Rectal smooth muscle tissue (tissue), 1 donor: Measurements from ENCODE around the gene HS6ST1.

ENCODE experiments used
- H3K27ac ChIP-seq: one replicate; pipeline ENCODE4 v1.7.0; 2013; ENCODE audit warnings: low read depth, low read length, inconsistent platforms
- H3K27me3 ChIP-seq: one replicate; pipeline ENCODE4 v1.7.0; 2013; ENCODE audit warnings: low read length; ENCODE audit not compliant: control insufficient read depth, insufficient read depth
- H3K36me3 ChIP-seq: one replicate; pipeline ENCODE4 v1.7.0; 2013; ENCODE audit warnings: low read length; ENCODE audit not compliant: control insufficient read depth, insufficient read depth
- H3K4me1 ChIP-seq: one replicate; pipeline ENCODE4 v1.7.0; 2013; ENCODE audit warnings: low read length; ENCODE audit not compliant: control insufficient read depth, insufficient read depth
- H3K4me3 ChIP-seq: one replicate; pipeline ENCODE4 v1.7.0; 2013; ENCODE audit warnings: low read length
- H3K9ac ChIP-seq: one replicate; pipeline ENCODE4 v1.7.0; 2013; ENCODE audit warnings: low read length

HS6ST1 gene

DNA sequence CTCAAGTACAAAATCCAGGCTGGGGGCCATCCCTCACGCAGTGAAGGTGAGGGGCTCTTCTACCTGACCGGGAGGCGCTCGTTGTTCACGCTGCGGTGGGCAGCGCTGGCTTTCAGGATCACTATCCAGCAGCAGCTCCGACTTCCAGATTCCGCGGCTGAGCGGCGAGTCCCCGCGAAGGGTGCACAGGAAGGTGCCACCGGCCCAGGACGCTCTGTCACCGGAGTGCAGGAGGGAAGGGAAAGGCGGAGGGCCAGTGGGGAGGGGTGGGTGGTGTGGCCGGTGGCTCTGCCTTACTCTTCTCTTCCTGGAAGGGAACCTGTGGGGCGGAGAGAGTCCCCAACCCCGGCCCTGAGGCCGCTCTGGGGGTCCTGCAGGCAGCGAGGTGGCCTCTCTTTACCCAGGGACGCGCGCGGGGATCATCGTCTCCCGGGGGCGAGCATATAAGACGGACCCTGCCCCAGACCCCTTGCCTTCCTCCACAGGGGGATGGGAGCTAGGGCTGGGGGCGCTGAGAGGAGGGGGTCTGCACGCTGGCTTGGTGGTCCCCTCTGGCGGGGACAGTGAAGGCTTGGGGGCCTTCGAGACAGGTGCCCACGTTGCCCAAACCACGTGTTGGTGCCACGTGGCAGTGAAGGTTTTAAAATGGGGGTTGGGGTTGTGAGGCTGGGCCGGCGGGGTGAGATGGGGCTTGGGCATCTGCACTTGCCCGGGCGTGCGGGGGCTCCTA lies 26.9 kb upstream of the HS6ST1 start:
- Histone ChIP-seq H3K9ac (no peak overlapping the region), H3K27ac (no peak overlapping the region), H3K4me3 (no peak overlapping the region), H3K4me1 (peaks cover 17% of the 10 kb centered on the region), H3K27me3 (no peaks in the 10 kb centered on the region), H3K36me3 (no peaks in the 10 kb centered on the region)

DNA sequence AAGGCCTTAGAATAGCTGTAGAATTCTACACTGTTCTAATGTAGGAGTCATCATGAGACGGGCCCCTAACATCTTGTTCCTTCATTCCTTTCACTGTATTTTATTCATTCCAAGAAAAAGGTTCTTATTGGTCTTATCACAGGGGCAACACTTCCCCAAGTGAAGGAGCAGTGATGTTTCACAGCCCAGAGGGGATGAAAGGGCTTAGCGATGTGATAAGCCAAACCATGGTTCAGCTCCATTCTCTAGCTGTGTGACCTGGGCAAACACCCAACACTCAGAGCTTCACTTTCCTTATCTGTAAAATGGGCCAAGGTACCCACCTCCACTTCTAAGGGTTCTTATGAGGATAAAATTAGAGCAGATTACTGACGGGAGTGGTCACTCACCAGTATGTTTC lies 25.4 kb upstream of the HS6ST1 start:
- H3K27ac ChIP-seq, result no peak overlapping the region
- H3K27me3 ChIP-seq, result no peaks in the 10 kb centered on the region
- no peaks in the 10 kb centered on the region for H3K36me3 ChIP-seq
- no peak overlapping the region for H3K4me3 ChIP-seq
- H3K9ac ChIP-seq, result no peak overlapping the region
- H3K4me1 ChIP-seq, result peaks cover 17% of the 10 kb centered on the region

- no peak overlapping the region for H3K4me3 ChIP-seq
- H3K27me3 ChIP-seq, result no peaks in the 10 kb centered on the region
- H3K27ac ChIP-seq, result no peak overlapping the region
- no peak overlapping the region for H3K9ac ChIP-seq
- H3K4me1 ChIP-seq, result peaks cover 11% of the 10 kb centered on the region
- no peaks in the 10 kb centered on the region for H3K36me3 ChIP-seq
Observed at GRCh38 chr2:128343459-128343858, 24.8 kb upstream of the HS6ST1 start.

GRCh38 chr2:128342550-128342949 lies 23.9 kb upstream of the HS6ST1 start:
- H3K4me3 ChIP-seq, result no peak overlapping the region
- peaks cover 2% of the 10 kb centered on the region for H3K4me1 ChIP-seq
- H3K9ac ChIP-seq, result no peak overlapping the region
- H3K27ac ChIP-seq, result no peak overlapping the region
- H3K27me3 ChIP-seq, result no peaks in the 10 kb centered on the region
- H3K36me3 ChIP-seq, result no peaks in the 10 kb centered on the region

GRCh38 chr2:128341621-128342020 lies 23.0 kb upstream of the HS6ST1 start:
- H3K36me3 ChIP-seq, result no peaks in the 10 kb centered on the region
- H3K27me3 ChIP-seq, result no peaks in the 10 kb centered on the region
- no peak overlapping the region for H3K4me3 ChIP-seq
- H3K4me1 ChIP-seq, result no peaks in the 10 kb centered on the region
- no peak overlapping the region for H3K27ac ChIP-seq
- no peak overlapping the region for H3K9ac ChIP-seq

DNA sequence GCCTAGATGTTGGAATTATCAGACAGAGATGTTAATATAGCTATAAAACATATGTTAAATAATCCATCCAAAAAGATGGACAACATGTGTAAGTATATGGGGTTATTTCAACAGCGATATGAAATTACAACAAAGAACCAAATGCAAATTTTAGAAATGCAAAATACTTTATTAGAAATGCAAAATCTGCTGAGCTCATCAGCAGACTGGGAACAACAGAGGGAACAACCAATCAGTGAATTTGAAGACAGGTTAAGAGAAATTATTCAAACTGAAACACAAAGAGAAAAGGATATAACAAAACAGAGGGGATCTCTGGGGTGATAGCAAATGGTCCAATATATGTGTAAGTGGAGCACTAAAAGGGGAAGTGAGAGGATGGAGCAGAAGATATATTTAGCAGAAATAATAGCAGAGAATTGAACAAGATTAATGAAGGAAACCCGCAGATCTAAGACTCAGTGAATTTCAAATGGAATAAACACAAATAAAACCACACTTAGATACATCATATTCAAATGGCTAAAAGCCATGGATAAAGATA lies 13.5 kb upstream of the HS6ST1 start:
- H3K36me3 ChIP-seq, result no peaks in the 10 kb centered on the region
- no peak overlapping the region for H3K9ac ChIP-seq
- no peaks in the 10 kb centered on the region for H3K27me3 ChIP-seq
- H3K4me3 ChIP-seq, result no peak overlapping the region
- H3K4me1 ChIP-seq, result no peaks in the 10 kb centered on the region
- H3K27ac ChIP-seq, result no peak overlapping the region

DNA sequence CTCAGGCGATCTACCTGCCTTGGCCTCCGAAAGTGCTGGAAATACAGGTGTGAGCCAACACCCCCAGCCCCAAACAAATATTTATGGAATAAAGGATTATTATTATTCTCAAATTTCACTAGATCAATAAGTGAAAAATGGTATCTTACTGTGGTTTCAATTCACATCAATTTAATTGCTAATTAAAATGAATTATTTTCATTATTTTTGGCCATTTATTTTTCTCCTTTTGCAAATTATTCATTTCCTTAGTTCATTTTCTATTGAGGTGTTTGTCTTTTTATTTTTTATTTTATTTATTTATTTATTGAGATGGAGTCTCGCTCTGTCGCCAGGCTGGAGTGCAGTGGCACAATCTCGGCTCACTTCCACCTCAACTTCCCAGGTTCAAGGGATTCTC lies 11.9 kb upstream of the HS6ST1 start:
- Histone ChIP-seq H3K27me3 (no peaks in the 10 kb centered on the region), H3K4me1 (peaks cover 7% of the 10 kb centered on the region), H3K9ac (no peak overlapping the region), H3K4me3 (no peak overlapping the region), H3K27ac (no peak overlapping the region), H3K36me3 (no peaks in the 10 kb centered on the region)

DNA sequence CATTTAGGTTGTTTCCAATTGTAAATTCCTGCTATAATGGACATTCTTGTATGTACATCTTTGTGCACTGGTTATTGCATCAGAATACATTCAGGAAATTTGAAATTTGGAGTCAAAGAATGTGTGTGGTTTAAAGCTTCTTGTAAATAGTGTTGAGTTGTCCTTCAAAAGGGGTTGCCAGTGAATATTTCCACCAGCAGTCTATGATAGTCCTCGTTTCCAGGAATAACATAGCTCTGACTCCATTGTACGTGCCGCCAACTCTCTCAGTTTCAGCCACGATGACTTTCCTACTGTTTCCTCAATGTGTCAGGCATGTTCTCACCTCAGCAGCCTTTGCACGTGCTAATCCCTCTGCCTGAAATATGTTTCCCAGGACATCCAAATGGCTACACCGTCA lies 10.9 kb upstream of the HS6ST1 start:
- Histone ChIP-seq H3K9ac (no peak overlapping the region), H3K27me3 (no peaks in the 10 kb centered on the region), H3K4me1 (peaks cover 7% of the 10 kb centered on the region), H3K36me3 (no peaks in the 10 kb centered on the region), H3K27ac (no peak overlapping the region), H3K4me3 (no peak overlapping the region)

GRCh38 chr2:128327180-128327964 lies 8.7 kb upstream of the HS6ST1 start:
- Histone ChIP-seq H3K4me1 (peaks cover 7% of the 10 kb centered on the region), H3K27me3 (no peaks in the 10 kb centered on the region), H3K9ac (no peak overlapping the region), H3K27ac (no peak overlapping the region), H3K36me3 (no peaks in the 10 kb centered on the region), H3K4me3 (no peak overlapping the region)

- H3K9ac ChIP-seq, result no peak overlapping the region
- H3K4me3 ChIP-seq, result no peak overlapping the region
- no peaks in the 10 kb centered on the region for H3K36me3 ChIP-seq
- H3K27ac ChIP-seq, result peak overlapping the region; percentile 70
- H3K4me1 ChIP-seq, result peaks cover 7% of the 10 kb centered on the region
- no peaks in the 10 kb centered on the region for H3K27me3 ChIP-seq
Observed at GRCh38 chr2:128326346-128326745, 7.7 kb upstream of the HS6ST1 start.

DNA sequence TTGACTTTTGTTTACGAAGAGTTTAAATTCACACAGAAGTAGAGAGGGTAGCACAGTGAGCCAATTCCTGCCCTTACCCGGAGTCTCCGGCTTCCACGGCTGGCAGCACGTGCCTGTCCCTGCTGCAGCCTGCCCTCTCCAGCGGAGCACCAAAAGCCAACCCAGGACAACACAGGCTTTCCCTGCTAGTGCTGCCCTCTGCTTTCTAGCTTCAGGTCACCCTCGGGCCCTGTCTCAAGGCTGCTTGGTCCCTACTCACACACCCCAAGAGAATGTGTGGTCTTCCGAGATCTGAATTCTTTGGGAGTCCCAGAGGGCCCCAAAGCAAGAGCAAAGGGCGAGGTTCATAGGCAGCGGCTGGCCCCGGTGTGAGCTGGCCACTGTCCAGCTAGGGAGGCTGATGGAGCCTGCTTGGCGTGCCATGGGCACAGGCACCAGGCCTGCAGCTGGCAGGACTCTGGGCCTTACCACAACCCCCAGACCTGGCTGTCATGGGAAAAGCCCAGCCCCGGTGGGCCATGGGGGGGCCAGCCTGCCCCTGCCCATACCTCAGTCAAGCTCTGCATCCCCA lies 7.0 kb upstream of the HS6ST1 start:
- Histone ChIP-seq H3K27me3 (no peaks in the 10 kb centered on the region), H3K4me3 (no peak overlapping the region), H3K36me3 (no peaks in the 10 kb centered on the region), H3K4me1 (peaks cover 7% of the 10 kb centered on the region), H3K9ac (no peak overlapping the region), H3K27ac (peak overlapping the region; percentile 70)

DNA sequence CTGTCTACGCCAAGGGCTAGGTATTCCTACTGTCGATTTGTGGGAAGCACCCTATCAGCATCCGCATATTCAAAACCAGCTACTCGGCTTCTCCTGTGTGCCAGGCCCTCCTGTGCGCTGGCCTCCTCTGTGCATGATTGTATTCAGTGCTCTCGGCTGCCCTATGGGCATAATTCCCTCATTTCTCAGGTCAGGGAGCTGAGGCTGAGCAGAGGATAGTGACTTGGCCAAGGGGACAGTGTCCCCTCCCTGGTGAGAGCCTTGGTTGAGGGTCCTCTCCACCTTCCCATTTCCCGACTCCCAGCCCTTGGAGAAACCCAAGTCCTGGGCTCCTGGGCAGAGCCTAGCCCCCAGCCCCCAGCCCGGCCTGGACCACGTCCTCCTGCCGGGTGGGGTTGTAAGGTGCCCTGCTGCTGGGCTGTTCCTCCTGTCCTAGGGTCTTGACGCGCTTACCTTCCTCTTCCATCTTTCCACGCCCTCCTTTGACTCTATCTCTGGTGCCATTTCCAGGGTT lies 6.3 kb upstream of the HS6ST1 start:
- Histone ChIP-seq H3K27me3 (no peaks in the 10 kb centered on the region), H3K4me3 (no peak overlapping the region), H3K36me3 (no peaks in the 10 kb centered on the region), H3K27ac (peak overlapping the region; percentile 70), H3K9ac (no peak overlapping the region), H3K4me1 (peaks cover 7% of the 10 kb centered on the region)
